Adrenal gland (tissue), 19 donors: ENCODE results near the gene COPG2. TPM values are rescaled to one million over a fixed set of nuclear protein-coding genes. Genes with fewer than 3 reads are reported as not detected.

Experiments
- DNase-seq, 7 donors: peaks; one replicate each; pipeline ENCODE4 v3.0.0-alpha.2; 2019 to 2020
- H3K27ac ChIP-seq, 5 donors: fragments of 200-600 bp; sonication (generic) in 4 of 5; 1 replicate in 3 of 5; 2 replicates in 2 of 5; pipeline versions ENCODE4 v1.5.1 to v1.8.0; 2016 to 2020; ENCODE audit warnings: mild to moderate bottlenecking in 1 of 5
- H3K27me3 ChIP-seq: fragments of 200-600 bp; 2 replicates; pipeline ENCODE4 v1.8.0; 2021
- H3K36me3 ChIP-seq, 2 donors: fragments of 200-600 bp; replicated peaks in 1 of 2; 1 replicate in 1 of 2; 2 replicates in 1 of 2; pipeline versions ENCODE4 v1.5.1 to v1.8.0; 2018 to 2022
- H3K4me1 ChIP-seq, 2 donors: fragments of 200-600 bp; replicated peaks in 1 of 2; 1 replicate in 1 of 2; 2 replicates in 1 of 2; pipeline versions ENCODE4 v1.5.1 to v1.8.0; 2018 to 2021
- H3K4me3 ChIP-seq, 4 donors: fragments of 200-600 bp; sonication (generic) in 3 of 4; one replicate each; pipeline ENCODE4 v1.5.1; 2016 to 2018
- H3K9me3 ChIP-seq, 3 donors: fragments of 200-600 bp; sonication (generic) in 1 of 3; replicated peaks in 1 of 3; 1 replicate in 2 of 3; 2 replicates in 1 of 3; pipeline versions ENCODE4 v1.5.1 to v1.8.0; 2016 to 2021
- CTCF ChIP-seq, 6 experiments: fragments of 450-650 bp in 4 of 6; fragments of 200-600 bp in 2 of 6; sonication (generic) in 1 of 6; IDR thresholded peaks; 1 replicate in 5 of 6; 2 replicates in 1 of 6; pipeline versions ENCODE4 v1.5.1 to v1.8.0; 2016 to 2021; ENCODE audit warnings: antibody characterized with exemption in 6 of 6, mild to moderate bottlenecking in 2 of 6, moderate library complexity in 1 of 6
- POLR2A ChIP-seq, 2 donors: fragments of 450-650 bp; IDR thresholded peaks; one replicate each; pipeline ENCODE4 v1.6.1; 2017; ENCODE audit warnings: antibody characterized with exemption in 2 of 2, mild to moderate bottlenecking in 2 of 2, moderate library complexity in 1 of 2
- WGBS, 4 donors: extraction: QIAGEN DNeasy Blood & Tissue Kit in 2 of 4; methylation state at CpG; one replicate each; pipeline versions ENCODE4 v1.1.5 to v1.1.7; 2013 to 2017; 5-methylcytosine and 5-hydroxymethylcytosine counted together
- intact Hi-C, 2 donors: fragments of 100-400 bp; cut with DNase I; formaldehyde crosslinking; loops; one replicate each; pipeline versions ENCODE4 v1.14.1 to v1.15.0; 2022 to 2023
- long read RNA-seq, 10 donors: library from polyadenylated mRNA in 3 of 10; unstranded in 2 of 10; stranded (forward) in 1 of 10; transcript quantifications; one replicate each; pipeline ENCODE4 v2.0.0 and lab custom pipeline, GENCODE V29; 2021 to 2026
- polyA plus RNA-seq, 3 donors: library from polyadenylated mRNA; stranded (reverse); fragments of 200-250 nt in 2 of 3; fragments of 350-450 nt in 1 of 3; fragmentation: Illumina TruSeq in 1 of 3; extraction: RNeasy Lipid Tissue Mini Kit (QIAGEN cat#74804) in 1 of 3; gene quantifications; one replicate each; pipeline ENCODE4 v1.2.3, GENCODE V29; 2013 to 2014
- total RNA-seq, 9 donors: library from RNA; depleted of rRNA in 4 of 9; stranded (reverse); fragments of >200 nt in 4 of 9; fragments of 120-200 nt in 1 of 9; fragmentation: NEBNext Ultra II Directional in 1 of 9; extraction: Animal tissue kit (Norgen Biotek cat#: 25700) in 1 of 9; gene quantifications; one replicate each; pipeline versions ENCODE4 v1.1.0 to v1.2.4, GENCODE V29; 2013 to 2023
- donor health status: healthy with polysubstance abuse.
- donor health status: Bipolar disorder and iron deficiency.
- donor health status: DM: yes; HTN: yes; CAD: no.
- donor health status: DM: no; HTN: no; CAD: no.
- donor health status: DM: no; HTN: no; CAD: no.
- donor health status: DM: yes; HTN: yes; CAD: no.

The COPG2 gene, protein sequence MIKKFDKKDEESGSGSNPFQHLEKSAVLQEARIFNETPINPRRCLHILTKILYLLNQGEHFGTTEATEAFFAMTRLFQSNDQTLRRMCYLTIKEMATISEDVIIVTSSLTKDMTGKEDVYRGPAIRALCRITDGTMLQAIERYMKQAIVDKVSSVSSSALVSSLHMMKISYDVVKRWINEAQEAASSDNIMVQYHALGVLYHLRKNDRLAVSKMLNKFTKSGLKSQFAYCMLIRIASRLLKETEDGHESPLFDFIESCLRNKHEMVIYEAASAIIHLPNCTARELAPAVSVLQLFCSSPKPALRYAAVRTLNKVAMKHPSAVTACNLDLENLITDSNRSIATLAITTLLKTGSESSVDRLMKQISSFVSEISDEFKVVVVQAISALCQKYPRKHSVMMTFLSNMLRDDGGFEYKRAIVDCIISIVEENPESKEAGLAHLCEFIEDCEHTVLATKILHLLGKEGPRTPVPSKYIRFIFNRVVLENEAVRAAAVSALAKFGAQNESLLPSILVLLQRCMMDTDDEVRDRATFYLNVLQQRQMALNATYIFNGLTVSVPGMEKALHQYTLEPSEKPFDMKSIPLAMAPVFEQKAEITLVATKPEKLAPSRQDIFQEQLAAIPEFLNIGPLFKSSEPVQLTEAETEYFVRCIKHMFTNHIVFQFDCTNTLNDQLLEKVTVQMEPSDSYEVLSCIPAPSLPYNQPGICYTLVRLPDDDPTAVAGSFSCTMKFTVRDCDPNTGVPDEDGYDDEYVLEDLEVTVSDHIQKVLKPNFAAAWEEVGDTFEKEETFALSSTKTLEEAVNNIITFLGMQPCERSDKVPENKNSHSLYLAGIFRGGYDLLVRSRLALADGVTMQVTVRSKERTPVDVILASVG
- 10 to 100 TPM; 30.3 to 73.1 (median 42.9) TPM for total RNA-seq
- polyA plus RNA-seq = 10 to 100 TPM; 12.2 to 28.6 (median 16.9) TPM
- long read RNA-seq, donor 1, transcript COPG2-202 (24 exons, 3,134 nt) = major isoform, 7 of 10 reads
- long read RNA-seq, donor 1, partial matches to known transcripts = 0 of 10 reads
- long read RNA-seq, donor 1, other reads (novel, unspliced or antisense) = 0 of 10 reads
- long read RNA-seq, donor 2, partial matches to known transcripts = 5 of 8 reads
- long read RNA-seq, donor 2, other reads (novel, unspliced or antisense) = 0 of 8 reads
- long read RNA-seq, donor 3, transcript COPG2-202 (24 exons, 3,134 nt) = major isoform, 6 of 7 reads
- long read RNA-seq, donor 3, partial matches to known transcripts = 0 of 7 reads
- long read RNA-seq, donor 3, other reads (novel, unspliced or antisense) = 0 of 7 reads
- long read RNA-seq, donor 4, partial matches to known transcripts = 1 of 5 reads
- long read RNA-seq, donor 4, other reads (novel, unspliced or antisense) = 2 of 5 reads
- long read RNA-seq, donor 5, transcript COPG2-201 (20 exons, 3,073 nt) = minor isoform, 5 of 45 reads
- long read RNA-seq, donor 5, transcript COPG2-202 (24 exons, 3,134 nt) = major isoform, 31 of 45 reads
- long read RNA-seq, donor 5, partial matches to known transcripts = 0 of 45 reads
- long read RNA-seq, donor 5, other reads (novel, unspliced or antisense) = 9 of 45 reads
- long read RNA-seq, donor 6, partial matches to known transcripts = 0 of 4 reads
- long read RNA-seq, donor 6, other reads (novel, unspliced or antisense) = 1 of 4 reads
- long read RNA-seq, donor 7, partial matches to known transcripts = 8 of 9 reads
- long read RNA-seq, donor 7, other reads (novel, unspliced or antisense) = 0 of 9 reads
- long read RNA-seq, donor 8, partial matches to known transcripts = 0 of 5 reads
- long read RNA-seq, donor 8, other reads (novel, unspliced or antisense) = 0 of 5 reads
- long read RNA-seq, donor 9, partial matches to known transcripts = 0 of 6 reads
- long read RNA-seq, donor 9, other reads (novel, unspliced or antisense) = 0 of 6 reads
- long read RNA-seq, donor 10, partial matches to known transcripts = 0 of 3 reads
- long read RNA-seq, donor 10, other reads (novel, unspliced or antisense) = 0 of 3 reads

- DNase-seq = peak; percentile 76 to 88 (median 85)
- Histone ChIP-seq H3K4me1 (peaks cover 0 to 12% of the 10 kb centered on the region in 2 donors), H3K27me3 (no peaks in the 10 kb centered on the region), H3K36me3 (no peaks in the 10 kb centered on the region), H3K27ac (peak within 1 kb of the TSS; percentile 6 to 89 (median 62)), H3K4me3 (peak within 1 kb of the TSS; percentile 75 to 85 (median 82)), H3K9me3 (no peaks in the 10 kb centered on the region)
- 1% methylated on average over 43 to 103 of the region's 103 CpGs; no CpG with 5 or more reads in 1 of the 4 donors for WGBS, 4 donors
- TF ChIP-seq POLR2A (IDR thresholded peaks at IDR 0.05) = peak in 1 of 2 donors; percentile 22
- TF ChIP-seq CTCF (IDR thresholded peaks at IDR 0.05) = peak in 1 of 6 experiments; percentile 15
- intact Hi-C loops = no loop called here
Measured at GRCh38 chr7:130668258-130669084, at the start of gene COPG2. TSS of gene COPG2 (minus strand) at chr7:130668748. CDS start at chr7:130668668, 80 bp downstream.

DNA sequence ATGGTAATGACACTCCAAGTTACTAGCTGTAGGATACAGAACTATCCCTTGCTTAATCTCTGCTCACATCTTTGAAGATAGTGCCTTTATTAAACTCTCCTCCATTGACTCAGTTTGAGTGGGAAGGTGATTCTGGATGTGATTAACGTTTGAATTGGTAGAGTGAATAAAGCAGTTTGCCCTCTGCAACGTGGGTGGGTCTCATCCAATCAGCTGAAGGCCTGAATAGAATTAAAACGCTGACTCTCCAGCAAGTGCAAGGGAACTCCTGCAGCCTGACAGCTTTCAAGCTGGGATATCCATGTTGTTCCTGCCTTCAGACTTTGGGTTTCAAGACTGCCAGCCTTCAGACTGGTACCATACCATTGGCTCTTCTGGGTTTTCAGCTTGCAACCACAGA lies 43.9 kb upstream of the COPG2 start:
- no peak for DNase-seq
- no peak overlapping the region for H3K4me3 ChIP-seq
- 44 to 58% (median 52%) methylated on average over 2 to 3 of the region's 3 CpGs for WGBS, 4 donors
- intact Hi-C loops = loop anchor here in 1 of 2 donors (10.0 kb wide), 1 partner anchor 468 kb away; no protein-coding TSS in a partner anchor
- H3K9me3 ChIP-seq = no peaks in the 10 kb centered on the region
- no peaks in the 10 kb centered on the region for H3K36me3 ChIP-seq
- no peak for TF ChIP-seq CTCF (IDR thresholded peaks at IDR 0.05)
- TF ChIP-seq POLR2A (IDR thresholded peaks at IDR 0.05) = no peak
- H3K27me3 ChIP-seq = no peaks in the 10 kb centered on the region
- H3K4me1 ChIP-seq = no peaks in the 10 kb centered on the region
- no peak overlapping the region for H3K27ac ChIP-seq

- no peak for TF ChIP-seq CTCF (IDR thresholded peaks at IDR 0.05)
- no peak for TF ChIP-seq POLR2A (IDR thresholded peaks at IDR 0.05)
- intact Hi-C loops = no loop called here
Measured at GRCh38 chr7:130708766-130709165, 40.2 kb upstream of the COPG2 start.

More at GRCh38 chr7:130708766-130709165, 40.2 kb upstream of the COPG2 start:
- H3K27me3 ChIP-seq = no peaks in the 10 kb centered on the region
- H3K36me3 ChIP-seq = no peaks in the 10 kb centered on the region
- no peaks in the 10 kb centered on the region for H3K4me1 ChIP-seq
- no peak for DNase-seq
- no peak overlapping the region for H3K27ac ChIP-seq
- no peaks in the 10 kb centered on the region for H3K9me3 ChIP-seq
- 77 to 92% (median 86%) methylated on average over 4 of the region's 4 CpGs for WGBS, 4 donors
- H3K4me3 ChIP-seq = no peak overlapping the region
